Skeletal muscle satellite cell (primary cell): ENCODE measurements around the gene LRRC8E.
A peak's percentile ranks its signal among the peaks of the same experiment; 100 is the strongest.
"Not testable (repeated sequence)": the region's sequence is repeated elsewhere in the genome, so short reads cannot be mapped to it uniquely, and the experiment has no call there.

ENCODE experiments used
- H3K27me3 ChIP-seq: 2 replicates; pipeline ENCODE4 v1.7.0; 2013; ENCODE audit warnings: low read length; ENCODE audit not compliant: control insufficient read depth, insufficient read depth
- H3K36me3 ChIP-seq: 2 replicates; pipeline ENCODE4 v1.7.0; 2013; ENCODE audit warnings: mild to moderate bottlenecking, control low read depth, low read length; ENCODE audit not compliant: insufficient read depth
- H3K4me1 ChIP-seq: 2 replicates; pipeline ENCODE4 v1.7.0; 2013; ENCODE audit warnings: low read length; ENCODE audit not compliant: control insufficient read depth, insufficient read depth
- H3K4me2 ChIP-seq: 2 replicates; pipeline ENCODE4 v1.7.0; 2013; ENCODE audit warnings: mild to moderate bottlenecking, low read length
- H3K4me3 ChIP-seq: 2 replicates; pipeline ENCODE4 v1.7.0; 2013; ENCODE audit warnings: low read length
- H3K9ac ChIP-seq: 2 replicates; pipeline ENCODE4 v1.7.0; 2013; ENCODE audit warnings: mild to moderate bottlenecking, low read depth, low read length, moderate library complexity
- H3K9me3 ChIP-seq: replicated peaks from 2 replicates; pipeline ENCODE4 v1.7.0; 2013; ENCODE audit warnings: mild to moderate bottlenecking, control low read depth, low read length

LRRC8E gene

DNA sequence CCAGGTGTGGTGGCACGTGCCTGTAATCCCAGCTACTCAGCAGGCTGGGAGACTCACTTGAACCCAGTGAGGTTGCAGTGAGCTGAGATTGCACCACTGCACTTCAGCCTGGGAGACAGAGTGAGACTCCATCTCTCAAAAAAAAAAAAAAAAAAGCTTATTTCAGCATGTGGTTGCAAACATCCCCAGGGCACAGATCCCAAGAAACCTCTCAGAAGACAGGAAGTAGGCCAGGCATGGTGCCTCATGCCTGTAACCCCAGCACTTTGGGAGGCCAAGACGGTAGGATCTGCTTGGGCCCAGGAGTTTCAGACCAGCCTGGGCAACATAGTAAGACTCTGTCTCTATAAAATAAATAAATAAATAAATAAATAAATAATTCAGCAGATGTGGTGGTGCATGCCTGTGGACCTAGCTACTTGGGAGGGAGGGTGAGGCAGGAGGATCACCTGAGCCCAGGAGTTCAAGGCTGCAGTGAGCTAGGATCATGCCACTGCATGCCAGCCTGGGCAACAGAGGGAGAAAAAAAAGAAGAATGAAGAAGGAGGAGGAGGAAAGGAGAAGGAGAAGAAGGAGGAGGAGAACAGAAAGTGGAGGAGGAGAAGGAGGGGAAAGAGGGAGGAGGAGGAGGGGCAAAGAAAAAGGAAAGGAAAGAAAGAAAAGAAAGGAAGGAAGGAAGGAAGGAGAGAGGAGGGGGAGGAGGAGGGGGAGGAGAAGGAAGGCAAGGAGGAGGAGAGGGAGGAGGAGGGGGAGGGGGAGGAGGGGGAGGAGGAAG lies 4.3 kb upstream of the LRRC8E start:
- no peaks in the 10 kb centered on the region for H3K36me3 ChIP-seq
- H3K4me1 ChIP-seq, result peaks cover 9% of the 10 kb centered on the region
- H3K4me2 ChIP-seq, result no peak overlapping the region
- H3K9ac ChIP-seq, result no peak overlapping the region
- H3K9me3 ChIP-seq, result no peaks in the 10 kb centered on the region
- H3K4me3 ChIP-seq, result no peak overlapping the region
- H3K27me3 ChIP-seq, result no peaks in the 10 kb centered on the region

DNA sequence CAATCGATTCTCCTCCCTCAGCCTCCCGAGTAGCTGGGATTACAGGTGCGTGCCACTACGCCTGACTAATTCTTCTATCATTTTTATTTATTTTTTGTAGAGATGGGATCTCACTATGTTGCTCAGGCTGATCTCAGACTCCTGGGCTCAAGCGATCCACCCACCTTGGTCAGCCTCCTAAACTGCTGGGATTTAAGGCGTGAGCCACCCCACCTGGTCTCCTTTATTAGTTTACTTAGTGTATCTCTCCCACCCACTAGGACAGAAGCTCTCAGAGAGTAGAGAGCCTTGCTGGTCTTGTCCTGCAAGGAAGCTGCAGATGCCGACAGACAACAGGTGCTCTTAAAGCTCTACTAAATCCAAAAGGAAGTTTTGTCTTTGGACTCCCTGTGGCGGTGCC lies 2.5 kb upstream of the LRRC8E start:
- H3K9ac ChIP-seq, result no peak overlapping the region
- peaks cover 10% of the 10 kb centered on the region for H3K4me1 ChIP-seq
- H3K9me3 ChIP-seq, result no peaks in the 10 kb centered on the region
- no peak overlapping the region for H3K4me3 ChIP-seq
- no peak overlapping the region for H3K4me2 ChIP-seq
- no peaks in the 10 kb centered on the region for H3K27me3 ChIP-seq
- H3K36me3 ChIP-seq, result no peaks in the 10 kb centered on the region

DNA sequence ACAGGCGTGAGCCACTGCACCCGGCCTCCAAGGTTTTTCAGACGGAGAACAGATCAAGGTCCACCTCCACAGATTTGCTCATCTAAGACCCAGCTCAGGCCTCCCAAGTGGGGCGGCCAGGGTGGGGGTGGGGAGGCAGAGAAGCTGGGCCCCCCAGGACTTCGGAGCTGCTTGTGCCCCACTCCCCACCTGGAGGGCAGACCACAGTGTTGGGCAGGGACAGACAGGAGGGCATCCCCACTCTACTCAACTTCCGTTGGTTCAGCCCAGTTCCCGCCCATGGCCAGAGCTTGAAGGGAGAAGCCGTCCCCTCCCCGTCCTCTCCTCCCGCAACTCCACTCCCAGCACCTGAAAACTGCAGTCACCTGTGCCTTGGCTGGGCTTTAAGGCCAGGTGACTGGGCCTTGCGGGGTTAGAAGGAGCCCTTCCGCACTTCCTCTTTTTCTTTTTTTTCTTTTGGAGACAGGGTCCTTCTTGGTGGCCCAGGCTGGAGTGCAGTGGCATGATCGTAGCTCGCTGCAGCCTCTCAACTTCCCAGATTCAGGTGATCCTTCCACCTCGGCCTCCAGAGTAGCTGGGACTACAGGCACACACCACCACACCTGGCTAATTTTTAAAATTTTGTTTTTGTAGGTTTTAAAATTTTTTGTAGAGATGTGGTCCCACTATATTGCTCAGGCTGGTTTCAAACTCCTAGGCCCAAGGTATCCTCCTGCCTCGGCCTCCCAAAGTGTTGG lies 734 bp upstream of the LRRC8E start:
- Histone ChIP-seq H3K9me3 (no peaks in the 10 kb centered on the region), H3K9ac (no peak overlapping the region), H3K4me3 (no peak overlapping the region), H3K4me2 (peak overlapping the region; percentile 94), H3K36me3 (no peaks in the 10 kb centered on the region), H3K27me3 (no peaks in the 10 kb centered on the region), H3K4me1 (peaks cover 15% of the 10 kb centered on the region)

DNA sequence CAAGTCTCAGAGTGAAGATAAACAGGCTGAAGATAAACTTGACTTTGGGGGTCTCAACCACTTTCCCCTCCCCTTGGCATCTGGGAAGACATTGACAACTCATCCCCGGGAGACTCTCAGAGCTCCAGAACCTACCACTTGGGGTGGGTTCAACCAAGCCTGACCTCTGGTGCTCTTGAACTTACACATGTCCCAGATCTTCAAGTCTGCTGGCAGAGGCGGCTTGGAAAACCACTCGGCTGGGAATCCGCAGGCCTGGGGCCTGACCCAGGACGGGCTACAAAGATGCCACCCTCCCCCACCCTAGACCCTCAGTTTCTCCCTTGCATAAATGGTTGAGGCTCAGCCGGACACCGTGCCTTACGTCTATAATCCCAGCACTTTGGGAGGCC lies 512 bp downstream of the LRRC8E start:
- no peaks in the 10 kb centered on the region for H3K9me3 ChIP-seq
- H3K4me2 ChIP-seq, result peak overlapping the region; percentile 94
- H3K27me3 ChIP-seq, result no peaks in the 10 kb centered on the region
- H3K36me3 ChIP-seq, result no peaks in the 10 kb centered on the region
- H3K4me3 ChIP-seq, result peak overlapping the region; percentile 80
- H3K4me1 ChIP-seq, result peaks cover 15% of the 10 kb centered on the region
- H3K9ac ChIP-seq, result peak overlapping the region; percentile 87

DNA sequence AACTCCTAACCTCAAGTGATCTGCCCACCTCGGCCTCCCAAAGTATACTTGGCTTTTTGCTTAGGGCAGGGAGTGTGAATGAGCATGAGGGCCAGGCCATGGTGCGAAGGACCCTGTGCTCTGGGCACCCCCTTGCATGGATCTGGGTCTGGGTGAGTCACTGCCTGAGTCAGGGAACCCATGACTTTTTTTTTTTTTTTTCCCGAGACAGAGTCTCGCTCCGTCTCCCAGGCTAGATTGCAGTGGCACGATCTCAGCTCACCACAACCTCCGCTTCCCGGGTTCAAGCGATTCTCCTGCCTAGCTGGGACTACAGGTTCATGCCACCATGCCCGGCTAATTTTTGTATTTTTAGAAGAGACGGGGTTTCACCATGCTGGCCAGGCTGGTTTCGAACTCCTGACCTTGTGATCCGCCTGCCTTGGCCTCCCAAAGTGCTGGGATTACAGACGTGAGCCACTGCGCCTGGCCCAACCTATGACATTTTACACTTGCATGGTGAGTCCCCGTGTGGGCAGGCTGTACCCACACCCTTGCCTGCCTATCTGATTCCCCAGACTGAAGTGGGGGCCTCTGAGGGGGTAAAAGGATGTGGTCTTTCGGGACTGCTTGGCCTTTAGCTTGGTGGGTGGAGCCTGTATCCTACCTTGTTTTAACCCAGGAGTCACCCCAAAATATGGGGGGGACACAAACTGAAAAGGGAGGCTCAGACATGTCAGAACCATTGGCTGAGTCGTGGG lies 5.2 kb downstream of the LRRC8E start:
- not testable (repeated sequence) for H3K4me3 ChIP-seq, H3K9ac ChIP-seq, H3K9me3 ChIP-seq, H3K4me2 ChIP-seq, H3K36me3 ChIP-seq, H3K27me3 ChIP-seq
- H3K4me1 ChIP-seq, result peaks cover 18% of the 10 kb centered on the region

DNA sequence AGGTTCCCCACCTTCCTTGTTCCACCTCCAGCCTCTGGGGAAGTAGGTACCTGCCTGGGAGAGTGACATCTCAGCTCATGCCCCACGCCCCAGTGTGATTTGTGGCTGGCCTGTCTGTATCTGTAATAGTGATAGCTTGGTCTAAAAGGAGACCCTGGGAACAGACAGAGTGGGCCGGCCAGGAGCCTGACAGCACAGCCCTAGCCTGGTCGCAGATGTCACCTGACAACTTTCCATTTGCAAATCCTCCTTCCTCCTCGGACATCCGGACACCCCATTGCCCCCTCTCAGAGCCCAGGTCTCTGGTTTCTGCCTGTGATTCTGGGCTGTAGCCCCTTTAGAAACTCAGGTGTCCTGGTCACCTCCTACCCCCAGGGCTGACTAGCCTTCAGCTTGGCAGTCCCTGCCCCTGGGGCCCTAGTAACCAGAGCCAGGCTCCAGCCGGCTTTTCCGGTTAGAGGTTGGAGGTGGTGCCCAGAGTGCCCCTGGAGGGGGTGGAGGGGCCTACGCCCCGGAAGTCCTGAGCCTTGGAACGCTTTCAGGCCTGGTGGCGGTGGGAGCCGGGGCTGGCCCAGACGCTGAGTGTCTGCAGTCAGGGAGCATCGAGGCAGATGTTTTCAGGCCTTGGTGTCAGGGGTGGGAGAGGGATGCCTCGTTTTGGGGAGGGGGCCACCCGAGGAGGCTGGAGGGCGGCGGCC lies 6.5 kb downstream of the LRRC8E start:
- no peaks in the 10 kb centered on the region for H3K27me3 ChIP-seq
- peaks cover 6% of the 10 kb centered on the region for H3K36me3 ChIP-seq
- H3K9ac ChIP-seq, result no peak overlapping the region
- no peak overlapping the region for H3K4me3 ChIP-seq
- no peaks in the 10 kb centered on the region for H3K9me3 ChIP-seq
- no peak overlapping the region for H3K4me2 ChIP-seq
- H3K4me1 ChIP-seq, result peaks cover 13% of the 10 kb centered on the region

DNA sequence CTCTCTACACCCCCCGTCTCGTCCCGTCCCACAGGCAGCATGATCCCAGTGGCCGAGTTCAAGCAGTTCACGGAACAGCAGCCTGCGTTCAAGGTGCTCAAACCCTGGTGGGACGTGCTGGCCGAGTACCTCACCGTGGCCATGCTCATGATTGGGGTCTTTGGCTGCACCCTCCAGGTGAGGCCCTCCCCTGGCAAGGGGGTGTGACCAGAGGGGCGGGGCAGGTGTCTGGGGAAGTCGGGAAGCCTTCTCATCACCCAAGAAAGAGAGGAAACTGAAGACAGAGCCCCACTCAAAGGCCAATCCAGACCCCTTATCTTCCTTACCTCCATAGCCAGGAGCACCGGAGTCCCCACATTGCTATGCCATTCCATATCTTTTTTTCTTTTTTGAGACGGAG lies 7.3 kb downstream of the LRRC8E start:
- no peak overlapping the region for H3K4me2 ChIP-seq
- no peaks in the 10 kb centered on the region for H3K27me3 ChIP-seq
- peaks cover 8% of the 10 kb centered on the region for H3K36me3 ChIP-seq
- H3K4me3 ChIP-seq, result no peak overlapping the region
- no peak overlapping the region for H3K9ac ChIP-seq
- H3K4me1 ChIP-seq, result peaks cover 13% of the 10 kb centered on the region
- no peaks in the 10 kb centered on the region for H3K9me3 ChIP-seq

DNA sequence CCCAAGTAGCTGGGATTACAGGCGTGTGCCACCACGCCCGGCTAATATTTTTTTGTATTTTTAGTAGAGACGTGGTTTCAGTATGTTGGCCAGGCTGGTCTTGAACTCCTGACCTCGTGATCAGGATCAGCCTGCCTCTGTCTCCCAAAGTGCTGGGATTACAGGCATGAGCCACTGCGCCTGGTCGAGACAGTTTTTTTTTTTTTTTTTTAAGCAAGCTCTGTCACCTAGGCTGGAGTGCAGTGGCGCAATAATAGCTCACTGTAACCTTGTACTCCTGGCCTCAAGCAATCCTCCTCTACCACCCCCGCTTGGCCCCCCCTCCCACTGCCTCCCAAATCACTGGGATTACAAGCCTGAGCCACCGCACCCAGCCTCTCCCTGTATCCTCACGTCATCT lies 9.0 kb downstream of the LRRC8E start:
- H3K4me2 ChIP-seq, result no peak overlapping the region
- H3K36me3 ChIP-seq, result peaks cover 8% of the 10 kb centered on the region
- H3K9ac ChIP-seq, result no peak overlapping the region
- H3K27me3 ChIP-seq, result no peaks in the 10 kb centered on the region
- H3K4me3 ChIP-seq, result no peak overlapping the region
- H3K4me1 ChIP-seq, result peaks cover 8% of the 10 kb centered on the region
- H3K9me3 ChIP-seq, result no peaks in the 10 kb centered on the region

DNA sequence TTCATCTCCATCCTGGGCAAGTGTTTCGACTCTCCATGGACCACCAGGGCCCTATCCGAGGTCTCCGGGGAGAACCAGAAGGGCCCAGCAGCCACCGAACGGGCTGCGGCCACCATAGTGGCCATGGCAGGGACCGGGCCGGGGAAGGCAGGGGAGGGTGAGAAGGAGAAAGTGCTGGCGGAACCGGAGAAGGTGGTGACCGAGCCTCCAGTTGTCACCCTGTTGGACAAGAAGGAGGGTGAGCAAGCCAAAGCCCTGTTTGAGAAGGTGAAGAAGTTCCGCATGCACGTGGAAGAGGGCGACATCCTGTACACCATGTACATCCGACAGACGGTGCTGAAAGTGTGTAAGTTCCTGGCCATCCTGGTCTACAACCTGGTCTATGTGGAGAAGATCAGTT lies 10.7 kb downstream of the LRRC8E start:
- Histone ChIP-seq H3K9ac (no peak overlapping the region), H3K27me3 (no peaks in the 10 kb centered on the region), H3K9me3 (no peaks in the 10 kb centered on the region), H3K4me3 (no peak overlapping the region), H3K4me1 (peaks cover 17% of the 10 kb centered on the region), H3K4me2 (no peak overlapping the region), H3K36me3 (peaks cover 8% of the 10 kb centered on the region)

DNA sequence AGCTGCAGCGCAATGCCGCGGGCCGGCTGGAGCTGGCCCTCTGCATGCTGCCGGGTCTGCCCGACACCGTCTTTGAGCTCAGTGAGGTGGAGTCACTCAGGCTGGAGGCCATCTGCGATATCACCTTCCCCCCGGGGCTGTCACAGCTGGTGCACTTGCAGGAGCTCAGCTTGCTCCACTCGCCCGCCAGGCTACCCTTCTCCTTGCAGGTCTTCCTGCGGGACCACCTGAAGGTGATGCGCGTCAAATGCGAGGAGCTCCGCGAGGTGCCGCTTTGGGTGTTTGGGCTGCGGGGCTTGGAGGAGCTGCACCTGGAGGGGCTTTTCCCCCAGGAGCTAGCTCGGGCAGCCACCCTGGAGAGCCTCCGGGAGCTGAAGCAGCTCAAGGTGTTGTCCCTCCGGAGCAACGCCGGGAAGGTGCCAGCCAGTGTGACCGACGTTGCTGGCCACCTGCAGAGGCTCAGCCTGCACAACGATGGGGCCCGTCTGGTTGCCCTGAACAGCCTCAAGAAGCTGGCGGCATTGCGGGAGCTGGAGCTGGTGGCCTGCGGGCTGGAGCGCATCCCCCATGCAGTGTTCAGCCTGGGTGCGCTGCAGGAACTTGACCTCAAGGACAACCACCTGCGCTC lies 11.6 kb downstream of the LRRC8E start:
- H3K9ac ChIP-seq, result no peak overlapping the region
- peaks cover 8% of the 10 kb centered on the region for H3K36me3 ChIP-seq
- no peaks in the 10 kb centered on the region for H3K9me3 ChIP-seq
- H3K4me2 ChIP-seq, result no peak overlapping the region
- peaks cover 17% of the 10 kb centered on the region for H3K4me1 ChIP-seq
- no peak overlapping the region for H3K4me3 ChIP-seq
- H3K27me3 ChIP-seq, result no peaks in the 10 kb centered on the region

DNA sequence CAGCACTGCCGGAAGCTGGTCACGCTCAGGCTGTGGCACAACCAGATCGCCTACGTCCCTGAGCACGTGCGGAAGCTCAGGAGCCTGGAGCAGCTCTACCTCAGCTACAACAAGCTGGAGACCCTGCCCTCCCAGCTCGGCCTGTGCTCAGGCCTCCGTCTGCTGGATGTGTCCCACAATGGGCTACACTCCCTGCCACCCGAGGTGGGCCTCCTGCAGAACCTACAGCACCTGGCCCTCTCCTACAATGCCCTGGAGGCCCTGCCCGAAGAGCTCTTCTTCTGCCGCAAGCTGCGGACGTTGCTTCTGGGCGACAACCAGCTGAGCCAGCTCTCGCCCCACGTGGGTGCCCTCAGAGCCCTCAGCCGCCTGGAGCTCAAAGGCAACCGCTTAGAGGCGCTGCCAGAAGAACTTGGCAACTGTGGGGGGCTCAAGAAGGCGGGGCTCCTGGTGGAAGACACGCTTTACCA lies 12.1 kb downstream of the LRRC8E start:
- Histone ChIP-seq H3K4me2 (no peak overlapping the region), H3K36me3 (peaks cover 8% of the 10 kb centered on the region), H3K27me3 (no peaks in the 10 kb centered on the region), H3K9me3 (no peaks in the 10 kb centered on the region), H3K4me3 (no peak overlapping the region), H3K9ac (no peak overlapping the region), H3K4me1 (peaks cover 16% of the 10 kb centered on the region)
